ENCODE measurements around the gene DNMT1. TPM values are rescaled to one million over a fixed set of nuclear protein-coding genes. Genes with fewer than 3 reads are reported as not detected.

The DNMT1 gene
- total RNA-seq, 4 donors from 2014 or later, result 23.3 to 122 (median 42.0) TPM

GRCh38 chr19:10226021-10226375, 31.2 kb upstream of the DNMT1 start:
- H3K27ac ChIP-seq, result peak overlapping the region; percentile 84 to 92 (median 89)
- H3K36me3 ChIP-seq, result no peaks in the 10 kb centered on the region
- H3K9me3 ChIP-seq, result no peaks in the 10 kb centered on the region
- H3K27me3 ChIP-seq, result no peaks in the 10 kb centered on the region
- intact Hi-C loops (cut with DNase I; ENCODE audit: low total_unique reads) (no loop called here), in situ Hi-C loops (cut with MboI; ENCODE audit: low pct_ligation_motif_present in 1 of 4, low pct_unique_long_range_greater_than_20kb in 1 of 4, low sequenced_read_pairs in 3 of 4) (loop anchor here in 1 of 4 donors (25.0 kb wide), 1 partner anchor 114 kb away; the partner anchor contains the start of genes ANGPTL6, EIF3G, P2RY11 and PPAN)
- no peak for DNase-seq
- H3K4me1 ChIP-seq, result peaks cover 0 to 22% (median 9%) of the 10 kb centered on the region in 4 donors
- 85% methylated on average over 6 of the region's 6 CpGs; no CpG with 5 or more reads in 1 of the 2 donors for WGBS, 2 donors (ENCODE audit: low coverage in 1 of 2)
- H3K4me3 ChIP-seq, result no peak overlapping the region
- TF ChIP-seq CTCF (IDR thresholded peaks at IDR 0.05) (no peak), POLR2AphosphoS5 (IDR thresholded peaks at IDR 0.05) (no peak), POLR2A (IDR thresholded peaks at IDR 0.05) (no peak), EP300 (IDR thresholded peaks at IDR 0.05; ENCODE audit: low read depth) (no peak)

DNA sequence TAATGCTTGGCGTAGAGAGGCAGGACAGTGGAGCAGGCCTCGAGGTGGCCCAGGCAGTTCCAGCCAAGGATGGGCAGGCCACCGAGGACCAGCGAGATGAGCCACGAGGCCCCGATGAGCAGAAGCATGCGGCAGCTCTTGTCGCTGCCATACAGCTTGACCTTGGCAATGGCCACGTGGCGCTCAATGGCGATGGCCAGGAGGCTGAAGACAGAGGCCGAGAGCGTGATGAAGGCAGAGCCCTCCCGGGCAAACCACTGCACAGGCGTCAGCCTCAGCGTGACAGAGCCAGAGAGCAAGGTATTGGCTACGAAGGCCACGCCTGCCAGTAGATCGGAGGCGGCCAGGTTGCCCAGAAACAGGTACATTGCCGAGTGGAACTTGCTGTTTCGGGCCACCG, 29.6 kb upstream of the DNMT1 start:
- WGBS, 2 donors (ENCODE audit: low coverage in 1 of 2), result 94% methylated on average over 23 of the region's 23 CpGs; no CpG with 5 or more reads in 1 of the 2 donors
- no peak overlapping the region for H3K27ac ChIP-seq

GRCh38 chr19:10223488-10224213, 28.9 kb upstream of the DNMT1 start:
- no peak for TF ChIP-seq POLR2AphosphoS5 (IDR thresholded peaks at IDR 0.05)
- TF ChIP-seq POLR2A (IDR thresholded peaks at IDR 0.05), result no peak
- no peak for TF ChIP-seq CTCF (IDR thresholded peaks at IDR 0.05)
- no peak for TF ChIP-seq EP300 (IDR thresholded peaks at IDR 0.05; ENCODE audit: low read depth)
- Histone ChIP-seq H3K4me3 (no peak overlapping the region), H3K9me3 (no peaks in the 10 kb centered on the region), H3K4me1 (peaks cover 0 to 5% (median 0%) of the 10 kb centered on the region in 4 donors), H3K27ac (no peak overlapping the region), H3K27me3 (no peaks in the 10 kb centered on the region), H3K36me3 (no peaks in the 10 kb centered on the region)
- 96 to 100% methylated on average over 1 to 28 of the region's 28 CpGs for WGBS, 2 donors (ENCODE audit: low coverage in 1 of 2)
- intact Hi-C loops (cut with DNase I; ENCODE audit: low total_unique reads), result no loop called here
- DNase-seq, result no peak
- in situ Hi-C loops (cut with MboI; ENCODE audit: low pct_ligation_motif_present in 1 of 4, low pct_unique_long_range_greater_than_20kb in 1 of 4, low sequenced_read_pairs in 3 of 4), result no loop called here

More for the DNA sequence above, 29.6 kb upstream of the DNMT1 start:
- Histone ChIP-seq H3K4me1 (peaks cover 0 to 11% (median 0%) of the 10 kb centered on the region in 4 donors), H3K4me3 (no peak overlapping the region), H3K9me3 (no peaks in the 10 kb centered on the region), H3K36me3 (no peaks in the 10 kb centered on the region), H3K27me3 (no peaks in the 10 kb centered on the region)
- intact Hi-C loops (cut with DNase I; ENCODE audit: low total_unique reads) (no loop called here), in situ Hi-C loops (cut with MboI; ENCODE audit: low pct_ligation_motif_present in 1 of 4, low pct_unique_long_range_greater_than_20kb in 1 of 4, low sequenced_read_pairs in 3 of 4) (no loop called here)
- no peak for DNase-seq
- TF ChIP-seq POLR2A (IDR thresholded peaks at IDR 0.05), result no peak
- no peak for TF ChIP-seq POLR2AphosphoS5 (IDR thresholded peaks at IDR 0.05)
- TF ChIP-seq EP300 (IDR thresholded peaks at IDR 0.05; ENCODE audit: low read depth), result no peak
- no peak for TF ChIP-seq CTCF (IDR thresholded peaks at IDR 0.05)

DNA sequence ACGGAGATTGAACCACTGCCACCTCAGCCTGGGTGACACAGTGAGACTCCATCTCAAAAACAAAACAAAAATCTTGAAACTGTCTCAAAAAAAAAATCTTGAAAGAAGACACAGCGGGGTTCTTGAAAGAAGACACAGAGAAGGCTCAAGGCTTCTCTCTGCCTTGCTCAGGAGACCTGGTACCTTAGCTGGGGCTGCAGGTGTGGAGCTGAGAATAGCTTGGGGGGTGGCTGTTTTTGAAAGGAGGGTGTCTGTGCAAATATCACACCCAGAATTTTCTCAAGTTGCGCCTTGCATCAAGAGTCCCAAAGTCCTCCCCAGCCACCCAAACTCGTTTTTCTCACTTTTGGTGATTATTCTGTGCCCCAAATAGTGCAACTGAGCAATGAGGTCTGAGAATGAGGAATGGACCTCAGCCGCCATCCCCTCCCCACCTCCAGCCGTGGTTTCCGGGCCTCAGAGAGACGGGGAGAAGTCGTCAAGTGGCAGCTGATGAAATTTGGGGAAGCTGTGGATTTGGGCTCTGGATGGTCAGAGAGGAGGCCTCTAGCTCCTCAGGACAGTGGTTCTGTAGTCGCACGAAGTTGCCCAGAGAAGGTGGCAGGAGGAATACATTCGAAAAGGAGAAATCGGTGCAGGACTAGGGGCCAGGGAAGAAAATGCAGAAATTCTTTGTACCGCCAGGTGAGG, 27.6 kb upstream of the DNMT1 start:
- Histone ChIP-seq H3K9me3 (no peaks in the 10 kb centered on the region), H3K27me3 (no peaks in the 10 kb centered on the region), H3K27ac (no peak overlapping the region), H3K4me1 (no peaks in the 10 kb centered on the region), H3K36me3 (no peaks in the 10 kb centered on the region), H3K4me3 (no peak overlapping the region)
- WGBS, 2 donors (ENCODE audit: low coverage in 1 of 2), result 76 to 85% methylated on average over 8 to 14 of the region's 14 CpGs
- TF ChIP-seq POLR2A (IDR thresholded peaks at IDR 0.05), result no peak
- no peak for TF ChIP-seq EP300 (IDR thresholded peaks at IDR 0.05; ENCODE audit: low read depth)
- no peak for TF ChIP-seq POLR2AphosphoS5 (IDR thresholded peaks at IDR 0.05)
- TF ChIP-seq CTCF (IDR thresholded peaks at IDR 0.05), result no peak
- in situ Hi-C loops (cut with MboI; ENCODE audit: low pct_ligation_motif_present in 1 of 4, low pct_unique_long_range_greater_than_20kb in 1 of 4, low sequenced_read_pairs in 3 of 4), result no loop called here
- intact Hi-C loops (cut with DNase I; ENCODE audit: low total_unique reads), result no loop called here
- DNase-seq, result no peak

Data from transverse colon (tissue), 4 donors.